ENCODE results near the gene TTC14. TPM values are rescaled to one million over a fixed set of nuclear protein-coding genes. Genes with fewer than 3 reads are reported as not detected.

The TTC14 gene
- total RNA-seq, 1 experiment from 2014 or later: 31.5 TPM

- TF ChIP-seq ATF3 (IDR thresholded peaks at IDR 0.05): no peak
- Histone ChIP-seq H3K4me2 (ENCODE audit: low read length) (no peak overlapping the region), H3K4me1 (ENCODE audit: control insufficient read depth in 1 of 2, insufficient read depth in 2 of 2, low read length in 2 of 2) (no peaks in the 10 kb centered on the region), H3K27ac (ENCODE audit: low read depth, low read length) (no peak overlapping the region), H4K20me1 (ENCODE audit: insufficient read depth) (no peaks in the 10 kb centered on the region), H3K27me3 (ENCODE audit: insufficient read depth, low read length) (peaks cover 2% of the 10 kb centered on the region; the same call in 1 of the 2 replicates), H3K79me2 (ENCODE audit: insufficient read depth, low read length) (no peaks in the 10 kb centered on the region), H3K36me3 (ENCODE audit: control insufficient read depth in 1 of 2, insufficient read depth in 2 of 2, low read length in 2 of 2) (no peaks in the 10 kb centered on the region), H3K9me3 (ENCODE audit: control insufficient read depth in 1 of 2, insufficient read depth in 1 of 2, low read depth in 1 of 2, low read length in 2 of 2) (no peaks in the 10 kb centered on the region), H2AFZ (ENCODE audit: low read depth, low read length, poor library complexity, severe bottlenecking) (no peak overlapping the region), H3K9me2 (ENCODE audit: insufficient read depth) (no peaks in the 10 kb centered on the region), H3K9ac (ENCODE audit: low read length) (no peak overlapping the region), H3K4me3 (replicated peaks in 1 of 2; ENCODE audit: low read depth in 1 of 2, low read length in 2 of 2) (no peak overlapping the region)
- no peak for ATAC-seq
- RAD21 ChIA-PET (ENCODE audit: low non-redundant PET in 1 of 2, low total read pairs in 2 of 2, uncharacterized antibody in 2 of 2, unreplicated experiment in 2 of 2): no interaction called here
- no TSS peak for BruUV-seq (replicated peaks)
- CTCF ChIA-PET: no interaction called here
- intact Hi-C loops (cut with micrococcal nuclease): no loop called here
- POLR2A ChIA-PET: no interaction called here
- no peak for DNase-seq (ENCODE audit: low read depth, low spot score)
Observed at GRCh38 chr3:180626844-180627243, 24.9 kb downstream of the TTC14 start.

DNA sequence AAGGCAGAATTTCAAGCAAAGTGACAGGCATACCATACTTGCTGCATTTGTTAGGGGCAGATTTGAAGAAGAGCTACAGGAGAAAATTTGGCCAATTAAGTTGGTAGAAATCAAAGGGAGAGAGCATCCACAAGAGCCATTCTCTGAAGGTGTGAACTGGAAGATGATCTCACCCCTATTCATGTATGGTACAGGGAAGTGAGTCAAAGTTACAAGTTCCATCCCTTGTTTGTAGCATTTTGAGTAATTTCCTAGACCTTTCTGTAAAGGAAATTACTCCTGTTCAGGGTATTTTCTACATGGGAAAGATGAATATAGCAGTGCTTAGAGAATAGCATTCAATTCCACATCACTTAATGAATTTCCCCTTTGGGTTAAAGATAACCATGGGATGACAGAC, 28.4 kb downstream of the TTC14 start:
- no peaks in the 10 kb centered on the region for H3K79me2 ChIP-seq (ENCODE audit: insufficient read depth, low read length)
- H3K4me2 ChIP-seq (ENCODE audit: low read length): no peak overlapping the region
- intact Hi-C loops (cut with micrococcal nuclease): no loop called here
- H3K9ac ChIP-seq (ENCODE audit: low read length): no peak overlapping the region
- H3K4me1 ChIP-seq (ENCODE audit: control insufficient read depth in 1 of 2, insufficient read depth in 2 of 2, low read length in 2 of 2): no peaks in the 10 kb centered on the region
- DNase-seq (ENCODE audit: low read depth, low spot score) (no peak), ATAC-seq (no peak)
- no peak overlapping the region for H3K4me3 ChIP-seq (replicated peaks in 1 of 2; ENCODE audit: low read depth in 1 of 2, low read length in 2 of 2)
- H3K9me3 ChIP-seq (ENCODE audit: control insufficient read depth in 1 of 2, insufficient read depth in 1 of 2, low read depth in 1 of 2, low read length in 2 of 2): no peaks in the 10 kb centered on the region
- H3K36me3 ChIP-seq (ENCODE audit: control insufficient read depth in 1 of 2, insufficient read depth in 2 of 2, low read length in 2 of 2): no peaks in the 10 kb centered on the region
- H3K27ac ChIP-seq (ENCODE audit: low read depth, low read length): no peak overlapping the region
- ChIA-PET RAD21 (ENCODE audit: low non-redundant PET in 1 of 2, low total read pairs in 2 of 2, uncharacterized antibody in 2 of 2, unreplicated experiment in 2 of 2) (no interaction called here), CTCF (no interaction called here), POLR2A (no interaction called here)
- no TSS peak for BruUV-seq (replicated peaks)
- TF ChIP-seq ZNF274 (IDR thresholded peaks at IDR 0.05; ENCODE audit: low read depth, low read length): no peak
- no peak for TF ChIP-seq CEBPB (IDR thresholded peaks at IDR 0.05; ENCODE audit: low read depth)
- no peak for TF ChIP-seq JUND (IDR thresholded peaks at IDR 0.05)
- no peak for TF ChIP-seq EGR1 (IDR thresholded peaks at IDR 0.05; ENCODE audit: low read depth)
- no peak for TF ChIP-seq POLR2AphosphoS5 (IDR thresholded peaks at IDR 0.05; ENCODE audit: low read depth, low read length)
- TF ChIP-seq POLR2A (IDR thresholded peaks at IDR 0.05; ENCODE audit: borderline replicate concordance, extremely low read depth, insufficient read depth, insufficient read length): no peak
- TF ChIP-seq ATF3 (IDR thresholded peaks at IDR 0.05): no peak
- no peak for TF ChIP-seq TCF7L2 (IDR thresholded peaks at IDR 0.05; ENCODE audit: borderline replicate concordance, extremely low read depth, insufficient read depth, insufficient read length)
- TF ChIP-seq ELF1 (IDR thresholded peaks at IDR 0.05; ENCODE audit: borderline replicate concordance, low read depth): no peak
- TF ChIP-seq RAD21 (IDR thresholded peaks at IDR 0.05; ENCODE audit: low read depth): no peak
- no peak for TF ChIP-seq EZH2phosphoT487 (IDR thresholded peaks at IDR 0.05; ENCODE audit: borderline replicate concordance)
- TF ChIP-seq MAX (IDR thresholded peaks at IDR 0.05): no peak
- no peak for TF ChIP-seq YY1 (IDR thresholded peaks at IDR 0.05; ENCODE audit: extremely low read depth, insufficient replicate concordance, low read depth, low read length)
- TF ChIP-seq, protein P1, sequence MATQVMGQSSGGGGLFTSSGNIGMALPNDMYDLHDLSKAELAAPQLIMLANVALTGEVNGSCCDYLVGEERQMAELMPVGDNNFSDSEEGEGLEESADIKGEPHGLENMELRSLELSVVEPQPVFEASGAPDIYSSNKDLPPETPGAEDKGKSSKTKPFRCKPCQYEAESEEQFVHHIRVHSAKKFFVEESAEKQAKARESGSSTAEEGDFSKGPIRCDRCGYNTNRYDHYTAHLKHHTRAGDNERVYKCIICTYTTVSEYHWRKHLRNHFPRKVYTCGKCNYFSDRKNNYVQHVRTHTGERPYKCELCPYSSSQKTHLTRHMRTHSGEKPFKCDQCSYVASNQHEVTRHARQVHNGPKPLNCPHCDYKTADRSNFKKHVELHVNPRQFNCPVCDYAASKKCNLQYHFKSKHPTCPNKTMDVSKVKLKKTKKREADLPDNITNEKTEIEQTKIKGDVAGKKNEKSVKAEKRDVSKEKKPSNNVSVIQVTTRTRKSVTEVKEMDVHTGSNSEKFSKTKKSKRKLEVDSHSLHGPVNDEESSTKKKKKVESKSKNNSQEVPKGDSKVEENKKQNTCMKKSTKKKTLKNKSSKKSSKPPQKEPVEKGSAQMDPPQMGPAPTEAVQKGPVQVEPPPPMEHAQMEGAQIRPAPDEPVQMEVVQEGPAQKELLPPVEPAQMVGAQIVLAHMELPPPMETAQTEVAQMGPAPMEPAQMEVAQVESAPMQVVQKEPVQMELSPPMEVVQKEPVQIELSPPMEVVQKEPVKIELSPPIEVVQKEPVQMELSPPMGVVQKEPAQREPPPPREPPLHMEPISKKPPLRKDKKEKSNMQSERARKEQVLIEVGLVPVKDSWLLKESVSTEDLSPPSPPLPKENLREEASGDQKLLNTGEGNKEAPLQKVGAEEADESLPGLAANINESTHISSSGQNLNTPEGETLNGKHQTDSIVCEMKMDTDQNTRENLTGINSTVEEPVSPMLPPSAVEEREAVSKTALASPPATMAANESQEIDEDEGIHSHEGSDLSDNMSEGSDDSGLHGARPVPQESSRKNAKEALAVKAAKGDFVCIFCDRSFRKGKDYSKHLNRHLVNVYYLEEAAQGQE (IDR thresholded peaks at IDR 0.05; ENCODE audit: low read depth): no peak
- TF ChIP-seq SIN3A (IDR thresholded peaks at IDR 0.05; ENCODE audit: low read depth): no peak
- TF ChIP-seq ZFX (IDR thresholded peaks at IDR 0.05): no peak
- H2AFZ ChIP-seq (ENCODE audit: low read depth, low read length, poor library complexity, severe bottlenecking): no peak overlapping the region
- no peaks in the 10 kb centered on the region for H3K9me2 ChIP-seq (ENCODE audit: insufficient read depth)
- no peaks in the 10 kb centered on the region for H4K20me1 ChIP-seq (ENCODE audit: insufficient read depth)
- H3K27me3 ChIP-seq (ENCODE audit: insufficient read depth, low read length): peaks cover 24% of the 10 kb centered on the region
